Head of caudate nucleus (tissue), 42 donors: ENCODE data around the gene TRIM16.
"Not testable (repeated sequence)": the region's sequence is repeated elsewhere in the genome, so short reads cannot be mapped to it uniquely, and the experiment has no call there.

Experiments
- DNase-seq, 42 donors: peaks; one replicate each; pipeline versions ENCODE4 v3.0.0 to v3.0.0-alpha.2; 2020 to 2021; ENCODE audit warnings: mixed read lengths in 7 of 42
- intact Hi-C: fragments of 100-400 bp; cut with DNase I; formaldehyde crosslinking; loops from one replicate; pipeline ENCODE4 v1.15.0; 2022

TRIM16 gene

GRCh38 chr17:15623661-15624209, 60.4 kb downstream of the TRIM16 start:
- DNase-seq, intact Hi-C loops: not testable (repeated sequence)

GRCh38 chr17:15623255-15623654, 60.9 kb downstream of the TRIM16 start:
- intact Hi-C loops, DNase-seq: not testable (repeated sequence)

- intact Hi-C loops, DNase-seq: not testable (repeated sequence)
Measured at GRCh38 chr17:15622124-15622523, 62.0 kb downstream of the TRIM16 start.

- intact Hi-C loops, result not testable (repeated sequence)
- DNase-seq, result peak in 25 of 42 donors; percentile 2 to 43 (median 12)
Measured at GRCh38 chr17:15619331-15620058, 64.6 kb downstream of the TRIM16 start, which contains the start of gene FBXW10B. Gene FBXW10B, minus strand, starts transcription at chr17:15619704. Its CDS starts 192 bp downstream, at chr17:15619512.

GRCh38 chr17:15616828-15617227, 67.3 kb downstream of the TRIM16 start:
- intact Hi-C loops, DNase-seq: not testable (repeated sequence)

GRCh38 chr17:15615850-15616249, 68.3 kb downstream of the TRIM16 start:
- DNase-seq, intact Hi-C loops: not testable (repeated sequence)

GRCh38 chr17:15613111-15613510, 71.0 kb downstream of the TRIM16 start:
- intact Hi-C loops, DNase-seq: not testable (repeated sequence)

GRCh38 chr17:15592960-15593359, 91.2 kb downstream of the TRIM16 start:
- DNase-seq, intact Hi-C loops: not testable (repeated sequence)

GRCh38 chr17:15591986-15592385, 92.1 kb downstream of the TRIM16 start:
- intact Hi-C loops, DNase-seq: not testable (repeated sequence)

GRCh38 chr17:15590844-15591243, 93.3 kb downstream of the TRIM16 start:
- intact Hi-C loops, result not testable (repeated sequence)

GRCh38 chr17:15589544-15590536, 94.3 kb downstream of the TRIM16 start:
- intact Hi-C loops, DNase-seq: not testable (repeated sequence)

More at GRCh38 chr17:15590844-15591243, 93.3 kb downstream of the TRIM16 start:
- DNase-seq, result not testable (repeated sequence)

GRCh38 chr17:15588017-15588416, 96.1 kb downstream of the TRIM16 start:
- intact Hi-C loops, DNase-seq: not testable (repeated sequence)

- intact Hi-C loops, DNase-seq: not testable (repeated sequence)
Measured at GRCh38 chr17:15583313-15583712, 100.8 kb downstream of the TRIM16 start.

GRCh38 chr17:15581462-15581861, 102.6 kb downstream of the TRIM16 start:
- intact Hi-C loops, DNase-seq: not testable (repeated sequence)
